T-cell (primary cell): ENCODE results near the gene FAM180A. TPM values are rescaled to one million over a fixed set of nuclear protein-coding genes. Genes with fewer than 3 reads are reported as not detected.

Experiments
- ATAC-seq, 4 experiments: fragments of 200-7000 bp in 3 of 4; fragments of 150-1000 bp in 1 of 4; cut with Tn5 transposase; replicated peaks in 1 of 4; 1 replicate in 3 of 4; 2 replicates in 1 of 4; pipeline ENCODE4 v1.10.0; 2021; ENCODE audit warnings: moderate library complexity in 3 of 4, mild to moderate bottlenecking in 2 of 4, moderate number of reproducible peaks in 1 of 4
- CTCF ChIA-PET, 2 donors: fragments of 300-600 bp; sonication (Branson Sonifier 250); formaldehyde crosslinking; loops; one replicate each; lab custom pipeline; 2022; ENCODE audit warnings: antibody characterized with exemption in 2 of 2; lab: Charles Lee
- POLR2A ChIA-PET, 2 donors: fragments of 300-600 bp; sonication (Branson Sonifier 250); formaldehyde crosslinking; loops; one replicate each; lab custom pipeline; 2022; ENCODE audit warnings: antibody characterized with exemption in 2 of 2; lab: Charles Lee
- DNase-seq, 35 experiments: peaks; one replicate each; pipeline versions ENCODE4 v3.0.0 to v3.0.0-alpha.2; 2013 to 2023
- H3K27ac ChIP-seq: one replicate; pipeline ENCODE4 v1.5.1; 2013; ENCODE audit warnings: low read length
- H3K27me3 ChIP-seq, 2 experiments: replicated peaks in 1 of 2; 1 replicate in 1 of 2; 2 replicates in 1 of 2; pipeline versions ENCODE4 v1.6.1 to v1.7.0; 2013; ENCODE audit warnings: low read length in 1 of 2, mixed read lengths in 1 of 2; ENCODE audit not compliant: control insufficient read depth in 2 of 2, insufficient read depth in 2 of 2; ENCODE audit errors: extremely low read depth in 1 of 2
- H3K36me3 ChIP-seq, 2 donors: 1 replicate in 1 of 2; 2 replicates in 1 of 2; pipeline versions ENCODE4 v1.6.1 to v1.7.0; 2013; ENCODE audit warnings: low read length in 1 of 2; ENCODE audit not compliant: control insufficient read depth in 2 of 2, insufficient read depth in 1 of 2; ENCODE audit errors: extremely low read depth in 1 of 2
- H3K4me1 ChIP-seq, 2 experiments: 1 replicate in 1 of 2; 2 replicates in 1 of 2; pipeline versions ENCODE4 v1.6.1 to v1.7.0; 2013; ENCODE audit warnings: low read length in 2 of 2, mixed read lengths in 1 of 2; ENCODE audit not compliant: insufficient read depth in 2 of 2, control insufficient read depth in 1 of 2; ENCODE audit errors: extremely low read depth in 1 of 2
- H3K4me3 ChIP-seq, 2 donors: 1 replicate in 1 of 2; 2 replicates in 1 of 2; pipeline versions ENCODE4 v1.5.1 to v1.7.0; 2013; ENCODE audit warnings: mild to moderate bottlenecking in 2 of 2, low read length in 1 of 2, moderate library complexity in 1 of 2; ENCODE audit not compliant: control insufficient read depth in 1 of 2; ENCODE audit errors: extremely low read depth in 1 of 2
- H3K9me3 ChIP-seq: 2 replicates; pipeline ENCODE4 v1.7.0; 2013
- H3K27ac Mint-ChIP-seq, 2 donors: one replicate each; pipeline ENCODE4 v1.8.0; 2020 to 2021; ENCODE audit warnings: mild to moderate bottlenecking in 2 of 2, mixed read lengths in 2 of 2
- H3K27me3 Mint-ChIP-seq, 2 donors: one replicate each; pipeline ENCODE4 v1.8.0; 2021 to 2022; ENCODE audit warnings: mixed read lengths in 2 of 2
- H3K36me3 Mint-ChIP-seq: one replicate; pipeline ENCODE4 v1.8.0; 2021; ENCODE audit warnings: mixed read lengths
- H3K4me1 Mint-ChIP-seq, 3 donors: one replicate each; pipeline ENCODE4 v1.8.0; 2020 to 2022; ENCODE audit warnings: mixed read lengths in 3 of 3, mild to moderate bottlenecking in 1 of 3
- H3K4me3 Mint-ChIP-seq, 3 donors: one replicate each; pipeline ENCODE4 v1.8.0; 2020 to 2022; ENCODE audit warnings: mild to moderate bottlenecking in 3 of 3, mixed read lengths in 3 of 3, moderate library complexity in 3 of 3
- H3K9me3 Mint-ChIP-seq, 3 donors: one replicate each; pipeline ENCODE4 v1.8.0; 2020 to 2022; ENCODE audit warnings: mixed read lengths in 3 of 3
- WGBS: methylation state at CpG from one replicate; pipeline ENCODE4 v1.1.5; 2013; ENCODE audit warnings: missing lambda C conversion rate; ENCODE audit not compliant: insufficient coverage; 5-methylcytosine and 5-hydroxymethylcytosine counted together
- total RNA-seq, 35 experiments: library from RNA in 6 of 35; stranded (reverse) in 6 of 35; fragments of 120-200 nt in 1 of 35; gene quantifications; one replicate each; pipeline versions ENCODE4 v1.2.1 to v1.2.4 and lab custom pipeline; 2013 to 2026

Gene FAM180A
- total RNA-seq, 5 donors from 2014 or later (not counting 1 experiment from before 2014, with no cell fraction given) = not detected

DNA sequence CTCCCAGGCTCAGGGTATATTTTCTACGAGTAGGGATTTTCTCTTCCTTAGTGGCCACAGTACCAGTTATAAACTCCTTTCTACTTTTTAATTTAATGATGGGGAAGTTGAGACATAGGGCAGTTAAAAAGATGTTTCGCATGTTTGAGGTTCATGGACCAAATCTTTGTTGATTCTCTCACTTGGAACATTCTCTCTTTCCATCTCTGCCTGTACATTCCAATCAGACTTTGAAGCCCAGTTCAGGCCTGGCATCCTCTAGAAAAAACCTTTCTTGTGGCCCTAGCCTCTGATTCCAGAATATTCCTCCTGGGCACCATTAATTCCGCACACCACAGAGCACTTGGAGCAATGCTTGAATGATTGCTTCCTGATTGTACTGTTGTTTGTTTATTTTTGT lies 39.1 kb downstream of the FAM180A start:
- no peaks in the 10 kb centered on the region for H3K36me3 ChIP-seq
- no peak overlapping the region for H3K4me3 Mint-ChIP-seq
- H3K9me3 Mint-ChIP-seq = no peaks in the 10 kb centered on the region
- peaks cover 0 to 2% of the 10 kb centered on the region in 2 experiments for H3K27me3 ChIP-seq
- H3K4me1 Mint-ChIP-seq = no peaks in the 10 kb centered on the region
- ATAC-seq (no peak), DNase-seq (no peak)
- H3K9me3 ChIP-seq = no peaks in the 10 kb centered on the region
- no CpG with 5 or more reads among the region's 3 CpGs for WGBS
- H3K4me1 ChIP-seq = no peaks in the 10 kb centered on the region
- no peaks in the 10 kb centered on the region for H3K27me3 Mint-ChIP-seq
- no peak overlapping the region for H3K27ac ChIP-seq
- CTCF ChIA-PET = no interaction called here
- no peak overlapping the region for H3K27ac Mint-ChIP-seq
- no peaks in the 10 kb centered on the region for H3K36me3 Mint-ChIP-seq
- H3K4me3 ChIP-seq = no peak overlapping the region
- POLR2A ChIA-PET = no interaction called here

DNA sequence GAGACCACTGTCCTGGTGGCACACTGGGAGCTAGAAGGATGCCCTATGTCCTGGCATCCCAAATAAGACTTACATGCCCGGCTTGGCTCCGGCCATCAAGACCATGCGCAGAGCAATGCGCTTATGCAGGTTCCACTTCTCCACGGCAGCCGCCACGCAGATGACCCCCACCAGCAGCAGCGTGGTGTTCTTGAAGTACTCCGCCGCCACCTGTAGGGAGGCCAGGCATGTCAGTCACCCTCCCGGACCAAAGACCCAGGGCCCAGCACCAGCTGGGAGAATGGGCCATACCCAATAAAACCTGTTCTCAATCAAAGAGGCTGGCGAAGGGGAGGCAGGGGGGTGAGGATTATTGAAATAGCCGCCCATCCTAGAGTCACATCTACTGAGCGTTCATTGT lies 40.6 kb downstream of the FAM180A start:
- Histone ChIP-seq H3K36me3 (no peaks in the 10 kb centered on the region), H3K4me1 (no peaks in the 10 kb centered on the region), H3K27ac (no peak overlapping the region), H3K4me3 (no peak overlapping the region), H3K27me3 (no peaks in the 10 kb centered on the region), H3K9me3 (no peaks in the 10 kb centered on the region)
- no peaks in the 10 kb centered on the region for H3K9me3 Mint-ChIP-seq
- H3K4me1 Mint-ChIP-seq = no peaks in the 10 kb centered on the region
- H3K27me3 Mint-ChIP-seq = no peaks in the 10 kb centered on the region
- no peaks in the 10 kb centered on the region for H3K36me3 Mint-ChIP-seq
- CTCF ChIA-PET = no interaction called here
- POLR2A ChIA-PET = no interaction called here
- no peak for ATAC-seq
- no peak overlapping the region for H3K27ac Mint-ChIP-seq
- no peak for DNase-seq
- no peak overlapping the region for H3K4me3 Mint-ChIP-seq
- 95% methylated on average over 8 of the region's 14 CpGs for WGBS

- no peaks in the 10 kb centered on the region for H3K36me3 ChIP-seq
Measured at GRCh38 chr7:135707570-135707966, 41.0 kb downstream of the FAM180A start.

DNA sequence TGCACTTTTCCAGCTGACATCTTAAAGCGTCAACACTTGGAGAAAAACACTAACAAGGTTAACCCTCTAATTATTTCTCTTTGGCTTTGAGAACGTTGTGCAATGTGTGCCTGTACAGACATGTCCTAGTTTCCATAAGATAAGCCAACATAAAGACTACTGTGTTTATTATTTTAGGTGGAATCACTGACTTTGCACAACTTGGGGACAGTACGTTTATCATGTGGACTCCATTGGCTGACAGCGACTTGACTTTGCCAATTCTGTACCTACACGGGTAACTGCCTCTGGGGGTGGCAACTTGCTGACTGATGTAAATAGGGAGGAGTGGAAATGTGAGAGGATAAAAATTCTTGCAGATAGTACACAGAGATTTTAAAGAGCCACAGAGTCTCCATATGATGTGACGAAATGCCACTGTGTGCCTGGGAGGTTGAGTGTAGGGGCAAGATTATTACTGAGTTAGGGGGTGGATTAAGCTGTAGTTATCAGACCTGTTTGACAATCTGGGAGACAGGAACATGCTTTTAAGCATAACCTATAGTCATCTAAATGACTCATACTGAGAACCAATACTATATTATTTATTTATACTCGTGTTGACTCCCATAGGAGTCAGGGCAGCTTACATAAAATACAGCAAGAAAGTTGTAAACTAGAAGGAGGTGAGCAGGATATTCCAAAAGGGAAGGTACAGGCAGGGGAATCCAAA lies 41.6 kb downstream of the FAM180A start:
- ChIA-PET CTCF (no interaction called here), POLR2A (no interaction called here)
- Histone ChIP-seq H3K9me3 (no peaks in the 10 kb centered on the region), H3K4me3 (no peak overlapping the region), H3K27me3 (no peaks in the 10 kb centered on the region), H3K4me1 (no peaks in the 10 kb centered on the region), H3K36me3 (no peaks in the 10 kb centered on the region), H3K27ac (no peak overlapping the region)
- Mint-ChIP-seq H3K4me1 (no peaks in the 10 kb centered on the region), H3K4me3 (no peak overlapping the region), H3K36me3 (no peaks in the 10 kb centered on the region), H3K9me3 (no peaks in the 10 kb centered on the region), H3K27ac (no peak overlapping the region), H3K27me3 (no peaks in the 10 kb centered on the region)
- no peak for ATAC-seq
- no peak for DNase-seq
- 100% methylated on average over 3 of the region's 7 CpGs for WGBS

More at GRCh38 chr7:135707570-135707966, 41.0 kb downstream of the FAM180A start:
- ChIA-PET CTCF (no interaction called here), POLR2A (no interaction called here)
- Mint-ChIP-seq H3K27me3 (no peaks in the 10 kb centered on the region), H3K9me3 (no peaks in the 10 kb centered on the region), H3K4me1 (no peaks in the 10 kb centered on the region), H3K27ac (no peak overlapping the region), H3K36me3 (no peaks in the 10 kb centered on the region), H3K4me3 (no peak overlapping the region)
- no peaks in the 10 kb centered on the region for H3K27me3 ChIP-seq
- WGBS = 85% methylated on average over 5 of the region's 5 CpGs
- H3K4me3 ChIP-seq = no peak overlapping the region
- no peak for DNase-seq
- H3K4me1 ChIP-seq = no peaks in the 10 kb centered on the region
- H3K9me3 ChIP-seq = no peaks in the 10 kb centered on the region
- no peak overlapping the region for H3K27ac ChIP-seq
- no peak for ATAC-seq

DNA sequence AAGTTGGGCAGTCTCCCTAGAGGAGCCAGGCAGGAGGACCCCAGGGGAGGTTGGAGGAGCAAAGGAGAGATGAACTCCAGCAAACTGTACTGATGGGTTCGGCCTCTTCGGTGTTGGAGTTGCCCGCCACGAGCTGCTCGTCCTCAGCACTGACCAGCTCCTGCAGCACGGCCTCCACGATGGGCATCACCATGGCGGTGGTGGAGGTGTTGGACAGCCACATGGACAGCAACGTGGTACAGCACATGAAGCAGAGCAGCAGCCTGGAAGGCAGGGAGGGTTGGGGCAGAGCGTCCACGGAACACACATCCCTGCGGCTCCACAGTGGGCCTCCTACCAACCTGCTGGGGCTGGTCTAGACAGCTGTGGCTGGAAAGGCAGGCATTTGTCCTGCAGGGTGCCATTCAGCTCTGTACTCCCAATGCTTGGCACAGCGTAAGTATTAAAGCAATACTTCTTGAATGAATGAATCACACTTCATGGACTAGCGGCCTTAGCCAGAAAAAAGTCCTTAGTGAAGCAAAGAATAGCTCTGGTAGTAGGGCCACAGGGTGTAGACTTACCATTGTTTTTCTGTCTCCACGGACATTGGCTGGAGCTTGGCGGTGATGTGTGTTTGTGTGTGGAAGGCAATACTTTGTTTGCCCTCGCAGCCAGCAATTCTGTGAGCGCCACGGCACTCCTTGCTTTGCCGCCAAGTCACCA lies 42.4 kb downstream of the FAM180A start:
- H3K9me3 ChIP-seq = no peaks in the 10 kb centered on the region
- H3K9me3 Mint-ChIP-seq = no peaks in the 10 kb centered on the region

DNA sequence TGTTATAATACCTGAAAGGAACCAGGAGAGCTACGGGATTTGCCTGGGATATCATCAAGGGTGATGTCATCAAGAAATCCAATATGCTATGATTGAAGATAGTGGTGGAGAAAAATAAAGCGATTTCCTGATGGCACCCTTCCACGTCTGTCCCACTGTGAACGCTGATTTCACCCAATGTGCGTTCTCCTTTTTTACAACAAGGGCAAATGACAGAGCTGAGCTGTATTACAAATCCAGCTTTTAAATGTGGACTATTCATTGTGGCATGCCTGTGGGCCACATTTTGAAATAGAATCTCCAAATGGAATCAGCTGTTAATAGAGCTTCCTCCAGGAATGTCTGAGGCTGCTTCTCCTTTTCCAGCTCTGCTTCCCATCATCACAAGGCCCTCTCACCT lies 43.9 kb downstream of the FAM180A start:
- Mint-ChIP-seq H3K27ac (no peak overlapping the region), H3K4me1 (no peaks in the 10 kb centered on the region)

More for the DNA sequence above, 42.4 kb downstream of the FAM180A start:
- Mint-ChIP-seq H3K36me3 (no peaks in the 10 kb centered on the region), H3K27me3 (no peaks in the 10 kb centered on the region), H3K27ac (no peak overlapping the region), H3K4me1 (no peaks in the 10 kb centered on the region), H3K4me3 (no peak overlapping the region)
- Histone ChIP-seq H3K27me3 (no peaks in the 10 kb centered on the region), H3K4me1 (no peaks in the 10 kb centered on the region), H3K4me3 (no peak overlapping the region), H3K27ac (no peak overlapping the region), H3K36me3 (no peaks in the 10 kb centered on the region)
- ChIA-PET CTCF (no interaction called here), POLR2A (no interaction called here)
- DNase-seq (no peak), ATAC-seq (peak in 1 of 4 experiments; percentile 19)
- WGBS = 95% methylated on average over 14 of the region's 20 CpGs

More for the DNA sequence above, 43.9 kb downstream of the FAM180A start:
- CTCF ChIA-PET = interaction anchor here (0.5 to 1.0 kb wide), 2 partner anchors 10 to 93 kb away, joined by 3 to 4 read pairs; no protein-coding TSS in a partner anchor
- H3K4me1 ChIP-seq = no peaks in the 10 kb centered on the region
- H3K27me3 ChIP-seq = no peaks in the 10 kb centered on the region
- Mint-ChIP-seq H3K27me3 (no peaks in the 10 kb centered on the region), H3K36me3 (peaks cover 13% of the 10 kb centered on the region), H3K9me3 (no peaks in the 10 kb centered on the region), H3K4me3 (no peak overlapping the region)
- H3K36me3 ChIP-seq = no peaks in the 10 kb centered on the region
- no peak overlapping the region for H3K4me3 ChIP-seq
- no peaks in the 10 kb centered on the region for H3K9me3 ChIP-seq
- POLR2A ChIA-PET = no interaction called here
- no peak overlapping the region for H3K27ac ChIP-seq
- DNase-seq (no peak), ATAC-seq (no peak)
- 71% methylated on average over 4 of the region's 5 CpGs for WGBS
